CD4-positive, alpha-beta T cell (primary cell): Measurements from ENCODE around the gene A3GALT2. TPM values are rescaled to one million over a fixed set of nuclear protein-coding genes. Genes with fewer than 3 reads are reported as not detected.

Source experiments
- ATAC-seq: fragments of 200-7000 bp; cut with Tn5 transposase; one replicate; pipeline ENCODE4 v1.10.0; 2022; ENCODE audit warnings: mild to moderate bottlenecking; ENCODE audit not compliant: poor library complexity
- CTCF ChIA-PET: fragments of 350-600 bp; sonication (Branson Sonifier 250); formaldehyde crosslinking; loops from one replicate; lab custom pipeline; 2021; ENCODE audit warnings: antibody characterized with exemption, inconsistent platforms; lab: Charles Lee
- POLR2A ChIA-PET: fragments of 350-600 bp; sonication (Branson Sonifier 250); formaldehyde crosslinking; loops from one replicate; lab custom pipeline; 2021; ENCODE audit warnings: antibody characterized with exemption, inconsistent platforms; lab: Charles Lee
- DNase-seq, 14 experiments: peaks; one replicate each; pipeline ENCODE4 v3.0.0-alpha.2; 2013 to 2020; ENCODE audit warnings: mixed read lengths in 2 of 14
- H3K27ac ChIP-seq, 2 donors: one replicate each; pipeline versions ENCODE4 v1.5.1 to v1.7.0; 2013; ENCODE audit warnings: low read length in 2 of 2, low read depth in 1 of 2, mild to moderate bottlenecking in 1 of 2
- H3K27me3 ChIP-seq, 2 experiments: 1 replicate in 1 of 2; 2 replicates in 1 of 2; pipeline versions ENCODE4 v1.6.1 to v1.7.0; 2013; ENCODE audit warnings: low read length in 2 of 2, control low read depth in 1 of 2, mild to moderate bottlenecking in 1 of 2, moderate library complexity in 1 of 2; ENCODE audit not compliant: insufficient read depth in 2 of 2, control insufficient read depth in 1 of 2
- H3K36me3 ChIP-seq: one replicate; pipeline ENCODE4 v1.6.1; 2013; ENCODE audit warnings: low read length, control low read depth; ENCODE audit not compliant: insufficient read depth
- H3K4me1 ChIP-seq: one replicate; pipeline ENCODE4 v1.6.1; 2013; ENCODE audit warnings: low read length, control low read depth; ENCODE audit not compliant: insufficient read depth
- H3K4me3 ChIP-seq: one replicate; pipeline ENCODE4 v1.5.1; 2013; ENCODE audit warnings: mild to moderate bottlenecking, low read length, moderate library complexity
- H3K9me3 ChIP-seq, 2 experiments: 1 replicate in 1 of 2; 2 replicates in 1 of 2; pipeline versions ENCODE4 v1.6.1 to v1.7.0; 2013; ENCODE audit warnings: low read length in 2 of 2, mild to moderate bottlenecking in 2 of 2, control low read depth in 1 of 2, moderate library complexity in 1 of 2; ENCODE audit not compliant: control insufficient read depth in 1 of 2, insufficient read depth in 1 of 2
- H3K27ac Mint-ChIP-seq: one replicate; pipeline ENCODE4 v1.8.0; 2020; ENCODE audit warnings: mixed read lengths
- H3K27me3 Mint-ChIP-seq: one replicate; pipeline ENCODE4 v1.8.0; 2021; ENCODE audit warnings: mixed read lengths
- H3K36me3 Mint-ChIP-seq: one replicate; pipeline ENCODE4 v1.8.0; 2021; ENCODE audit warnings: low read depth, mixed read lengths
- H3K4me1 Mint-ChIP-seq: one replicate; pipeline ENCODE4 v1.8.0; 2021; ENCODE audit warnings: low read depth, mixed read lengths
- H3K4me3 Mint-ChIP-seq: one replicate; pipeline ENCODE4 v1.8.0; 2020; ENCODE audit warnings: mild to moderate bottlenecking, mixed read lengths
- H3K9me3 Mint-ChIP-seq: one replicate; pipeline ENCODE4 v1.8.0; 2020; ENCODE audit warnings: mixed read lengths
- CTCF ChIP-seq: fragments of 200-600 bp; IDR thresholded peaks from one replicate; pipeline ENCODE4 v1.8.0; 2022; ENCODE audit warnings: antibody characterized with exemption, mild to moderate bottlenecking
- intact Hi-C, 2 experiments: fragments of 100-400 bp; cut with DNase I in 1 of 2; cut with micrococcal nuclease in 1 of 2; formaldehyde crosslinking; loops; one replicate each; pipeline versions ENCODE4 v1.15.1 to v1.9.0; 2023 to 2025; cut with DNase I, micrococcal nuclease
- total RNA-seq, 174 experiments: library from RNA in 2 of 174; stranded (reverse) in 2 of 174; gene quantifications; one replicate each; pipeline ENCODE4 v1.2.3 and lab custom pipeline; 2021 to 2026

The A3GALT2 gene
- total RNA-seq, 2 experiments from 2014 or later: not detected

GRCh38 chr1:33281554-33282303 is 39.2 kb downstream of the A3GALT2 start:
- Histone ChIP-seq H3K4me3 (no peak overlapping the region), H3K27me3 (no peaks in the 10 kb centered on the region), H3K4me1 (no peaks in the 10 kb centered on the region), H3K9me3 (no peaks in the 10 kb centered on the region), H3K36me3 (peaks cover 60% of the 10 kb centered on the region), H3K27ac (no peak overlapping the region)
- POLR2A ChIA-PET: no interaction called here
- no peak for ATAC-seq
- Mint-ChIP-seq H3K36me3 (peaks cover 79% of the 10 kb centered on the region), H3K27ac (no peak overlapping the region), H3K4me3 (no peak overlapping the region), H3K9me3 (no peaks in the 10 kb centered on the region), H3K27me3 (no peaks in the 10 kb centered on the region), H3K4me1 (no peaks in the 10 kb centered on the region)
- intact Hi-C loops: no loop called here
- DNase-seq: no peak
- no peak for TF ChIP-seq CTCF
- CTCF ChIA-PET: interaction anchor here (1.3 to 1.4 kb wide), 2 partner anchors 10 to 14 kb away, joined by 3 read pairs; no protein-coding TSS in a partner anchor

- intact Hi-C loops: no loop called here
Measured at GRCh38 chr1:33280091-33280661, 40.7 kb downstream of the A3GALT2 start.

GRCh38 chr1:33277488-33278084 is 43.3 kb downstream of the A3GALT2 start:
- H3K4me1 Mint-ChIP-seq: peaks cover 18% of the 10 kb centered on the region
- ATAC-seq: no peak
- no peak for TF ChIP-seq CTCF
- Histone ChIP-seq H3K4me1 (peaks cover 16% of the 10 kb centered on the region), H3K36me3 (peaks cover 56% of the 10 kb centered on the region), H3K27me3 (no peaks in the 10 kb centered on the region), H3K9me3 (no peaks in the 10 kb centered on the region), H3K27ac (no peak overlapping the region), H3K4me3 (no peak overlapping the region)
- H3K36me3 Mint-ChIP-seq: peaks cover 69% of the 10 kb centered on the region
- no peak overlapping the region for H3K27ac Mint-ChIP-seq
- H3K27me3 Mint-ChIP-seq: no peaks in the 10 kb centered on the region
- POLR2A ChIA-PET: no interaction called here
- no peak overlapping the region for H3K4me3 Mint-ChIP-seq
- DNase-seq: no peak
- intact Hi-C loops: no loop called here
- no peaks in the 10 kb centered on the region for H3K9me3 Mint-ChIP-seq
- CTCF ChIA-PET: no interaction called here

More at GRCh38 chr1:33280091-33280661, 40.7 kb downstream of the A3GALT2 start:
- Mint-ChIP-seq H3K4me3 (no peak overlapping the region), H3K36me3 (peaks cover 72% of the 10 kb centered on the region), H3K27ac (no peak overlapping the region), H3K9me3 (no peaks in the 10 kb centered on the region), H3K27me3 (no peaks in the 10 kb centered on the region), H3K4me1 (no peaks in the 10 kb centered on the region)
- Histone ChIP-seq H3K9me3 (no peaks in the 10 kb centered on the region), H3K27me3 (no peaks in the 10 kb centered on the region), H3K36me3 (peaks cover 69% of the 10 kb centered on the region), H3K4me3 (no peak overlapping the region), H3K27ac (no peak overlapping the region), H3K4me1 (no peaks in the 10 kb centered on the region)
- DNase-seq: no peak
- ChIA-PET POLR2A (no interaction called here), CTCF (no interaction called here)
- ATAC-seq: no peak
- TF ChIP-seq CTCF: no peak
